ENCODE data around the gene SYNGR1.
A peak's percentile ranks its signal among the peaks of the same experiment; 100 is the strongest.

Gene SYNGR1

DNA sequence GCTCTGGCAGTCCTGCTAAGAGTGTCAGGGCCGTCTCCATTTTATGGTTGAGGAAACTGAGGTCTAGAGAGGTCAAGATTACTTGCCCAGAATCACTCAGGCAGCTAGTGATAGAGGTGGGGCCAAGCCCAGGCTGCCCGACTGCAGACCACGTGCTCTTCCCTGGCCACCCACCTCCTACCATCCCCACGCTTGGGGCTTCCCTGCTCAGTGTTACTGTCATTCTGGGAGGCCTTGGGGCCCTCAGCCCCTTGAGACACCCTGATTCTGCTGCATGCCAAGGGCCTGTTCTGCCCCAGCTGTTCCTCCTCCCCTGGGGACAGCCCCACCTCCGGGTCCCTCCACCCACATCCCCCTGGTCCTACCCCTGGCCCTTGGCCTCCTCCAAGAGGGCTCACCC lies 32.6 kb downstream of the SYNGR1 start:
- TF ChIP-seq CTCF (IDR thresholded peaks at IDR 0.05; ENCODE audit: insufficient read depth, low read depth, low read length, missing control alignments): no peak
- H3K4me3 ChIP-seq (ENCODE audit: low read depth, low read length): no peak overlapping the region
- DNase-seq (ENCODE audit: low read depth): peak; percentile 68

GRCh38 chr22:39383841-39384625 lies 34.2 kb downstream of the SYNGR1 start:
- TF ChIP-seq CTCF (IDR thresholded peaks at IDR 0.05; ENCODE audit: insufficient read depth, low read depth, low read length, missing control alignments): no peak
- DNase-seq (ENCODE audit: low read depth): no peak
- H3K4me3 ChIP-seq (ENCODE audit: low read depth, low read length): no peak overlapping the region

DNA sequence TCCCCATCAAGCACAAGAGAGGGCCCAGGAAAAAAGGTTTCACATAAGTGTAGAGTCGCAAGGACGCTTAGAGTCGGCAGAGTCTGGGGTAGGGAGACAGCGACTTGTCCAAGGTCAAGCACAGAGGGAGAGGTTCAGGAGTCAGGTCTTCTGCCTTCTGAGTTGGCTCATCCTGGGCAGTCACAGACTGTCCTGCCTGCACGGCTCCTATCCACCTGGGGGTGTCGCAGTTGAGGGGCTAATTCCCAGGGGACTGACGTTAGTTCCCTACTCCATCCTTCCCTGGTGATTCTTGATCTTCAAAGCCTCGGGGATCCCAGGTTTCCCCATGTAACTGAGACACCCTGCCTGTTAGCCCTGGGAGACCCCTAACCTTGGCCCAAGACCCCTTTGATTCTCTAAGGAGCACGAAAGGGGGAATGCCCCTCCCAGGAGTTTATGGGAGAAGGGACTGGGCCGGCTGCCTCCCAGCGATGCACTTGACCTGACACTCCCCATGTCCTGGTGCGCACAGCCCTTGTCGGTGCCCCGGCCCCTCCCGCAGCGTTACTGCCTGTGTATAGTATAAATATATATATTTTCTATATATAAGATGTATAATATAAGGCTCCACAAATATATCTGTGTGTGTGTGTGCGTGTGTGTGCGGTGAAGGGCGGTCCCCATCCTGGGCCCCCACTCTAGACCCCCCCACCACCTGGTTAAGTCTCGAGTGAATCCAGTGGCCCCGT lies 35.1 kb downstream of the SYNGR1 start:
- DNase-seq (ENCODE audit: low read depth): peak; percentile 53
- peak; percentile 56 for TF ChIP-seq CTCF (IDR thresholded peaks at IDR 0.05; ENCODE audit: insufficient read depth, low read depth, low read length, missing control alignments)
- H3K4me3 ChIP-seq (ENCODE audit: low read depth, low read length): no peak overlapping the region

DNA sequence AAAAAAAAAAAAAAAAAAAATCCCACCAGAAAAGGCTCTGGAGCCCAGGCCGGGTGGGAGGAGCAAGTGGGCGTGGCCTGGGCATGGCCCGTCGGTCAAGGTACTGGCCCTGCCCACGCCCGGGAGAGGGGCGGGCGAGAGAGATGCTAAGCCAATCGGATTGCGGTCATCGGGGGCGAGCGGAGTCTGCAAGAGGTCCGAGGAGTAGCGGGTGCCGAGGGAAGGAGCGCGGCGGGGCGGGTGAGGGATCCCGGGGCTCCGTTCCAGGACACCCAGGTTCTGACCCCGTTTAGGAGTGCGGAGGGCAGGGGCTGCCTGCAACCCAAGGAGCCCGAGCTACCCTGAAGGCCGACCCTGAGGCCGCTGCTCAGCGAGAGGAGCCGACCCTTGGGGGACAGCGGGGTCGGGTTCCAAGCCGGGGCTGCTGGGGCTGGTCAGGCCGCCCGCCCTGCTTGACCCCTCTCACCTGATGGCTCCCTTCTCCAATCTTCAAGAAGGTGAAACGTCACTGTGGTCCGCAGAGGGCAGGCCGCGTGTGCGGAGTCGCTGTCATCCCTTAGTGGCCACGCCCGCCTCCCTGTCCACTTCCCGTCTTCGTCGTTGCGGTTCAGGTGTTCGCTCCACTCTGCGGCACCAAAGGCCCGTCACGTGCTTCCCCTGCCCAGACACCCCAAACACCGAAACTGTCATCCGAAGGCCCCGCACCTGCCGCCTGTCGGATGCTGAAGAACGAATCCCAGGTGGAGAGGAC lies 38.6 kb downstream of the SYNGR1 start:
- DNase-seq (ENCODE audit: low read depth): peak; percentile 87
- no peak for TF ChIP-seq CTCF (IDR thresholded peaks at IDR 0.05; ENCODE audit: insufficient read depth, low read depth, low read length, missing control alignments)
- peak overlapping the region; percentile 64 for H3K4me3 ChIP-seq (ENCODE audit: low read depth, low read length)

GRCh38 chr22:39389420-39389819 lies 39.6 kb downstream of the SYNGR1 start:
- H3K4me3 ChIP-seq (ENCODE audit: low read depth, low read length): no peak overlapping the region
- TF ChIP-seq CTCF (IDR thresholded peaks at IDR 0.05; ENCODE audit: insufficient read depth, low read depth, low read length, missing control alignments): no peak
- no peak for DNase-seq (ENCODE audit: low read depth)

- TF ChIP-seq CTCF (IDR thresholded peaks at IDR 0.05; ENCODE audit: insufficient read depth, low read depth, low read length, missing control alignments): no peak
- DNase-seq (ENCODE audit: low read depth): no peak
- no peak overlapping the region for H3K4me3 ChIP-seq (ENCODE audit: low read depth, low read length)
These were observed 42.7 kb downstream of the SYNGR1 start for GRCh38 chr22:39392341-39392948.

Data from GM12865 (cell line).